ENCODE data around the gene FARP2. TPM values are rescaled to one million over a fixed set of nuclear protein-coding genes. Genes with fewer than 3 reads are reported as not detected.
"Not testable (repeated sequence)": the region's sequence is repeated elsewhere in the genome, so short reads cannot be mapped to it uniquely, and the experiment has no call there.

Gene FARP2
- total RNA-seq, 5 donors from 2014 or later (not counting 1 experiment from before 2014, with no cell fraction given) = 15.8 to 27.5 (median 18.5) TPM

DNA sequence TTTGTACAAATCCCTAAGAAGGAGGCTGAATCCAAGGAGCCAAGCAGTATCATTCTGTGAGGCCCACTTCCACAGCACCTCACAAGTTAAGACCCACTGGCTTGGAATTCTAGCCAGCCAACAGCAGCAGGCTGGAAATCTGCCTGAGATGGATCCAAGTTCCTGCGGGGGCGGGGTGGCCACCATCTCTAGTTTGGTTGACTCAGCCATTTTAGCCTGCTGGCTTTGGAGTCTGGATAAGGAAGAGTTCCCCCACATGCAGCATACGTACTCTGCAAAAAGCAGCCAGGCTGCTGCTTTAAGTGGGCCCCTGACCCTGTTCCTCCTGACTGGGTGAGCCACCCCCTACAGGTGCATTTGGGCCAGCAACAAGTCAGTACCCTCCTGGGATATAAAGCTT is 65.2 kb downstream of the FARP2 start:
- no peak overlapping the region for H3K27ac ChIP-seq (ENCODE audit: low read length)
- peaks cover 64% of the 10 kb centered on the region for H3K36me3 Mint-ChIP-seq
- no peaks in the 10 kb centered on the region for H3K27me3 Mint-ChIP-seq
- DNase-seq (no peak), ATAC-seq (replicated peaks in 1 of 4) (no peak)
- peaks cover 0 to 2% of the 10 kb centered on the region in 2 experiments for H3K27me3 ChIP-seq (replicated peaks in 1 of 2; ENCODE audit: control insufficient read depth in 2 of 2, extremely low read depth in 1 of 2, insufficient read depth in 2 of 2, low read length in 1 of 2)
- 100% methylated on average over 1 of the region's 3 CpGs for WGBS (ENCODE audit: insufficient coverage)
- no peaks in the 10 kb centered on the region for H3K9me3 ChIP-seq
- no peak overlapping the region for H3K4me3 ChIP-seq (ENCODE audit: control insufficient read depth in 1 of 2, extremely low read depth in 1 of 2, low read length in 1 of 2)
- H3K27ac Mint-ChIP-seq = no peak overlapping the region
- peaks cover 0 to 4% of the 10 kb centered on the region in 2 donors for H3K36me3 ChIP-seq (ENCODE audit: control insufficient read depth in 2 of 2, extremely low read depth in 1 of 2, insufficient read depth in 1 of 2, low read length in 1 of 2)
- ChIA-PET POLR2A (no interaction called here), CTCF (no interaction called here)
- H3K9me3 Mint-ChIP-seq = peaks cover 17 to 26% (median 19%) of the 10 kb centered on the region in 3 donors
- H3K4me1 Mint-ChIP-seq = peaks cover 0 to 6% (median 0%) of the 10 kb centered on the region in 3 donors
- no peak overlapping the region for H3K4me3 Mint-ChIP-seq
- no peaks in the 10 kb centered on the region for H3K4me1 ChIP-seq (ENCODE audit: control insufficient read depth in 1 of 2, extremely low read depth in 1 of 2, insufficient read depth in 2 of 2, low read length in 2 of 2)

DNA sequence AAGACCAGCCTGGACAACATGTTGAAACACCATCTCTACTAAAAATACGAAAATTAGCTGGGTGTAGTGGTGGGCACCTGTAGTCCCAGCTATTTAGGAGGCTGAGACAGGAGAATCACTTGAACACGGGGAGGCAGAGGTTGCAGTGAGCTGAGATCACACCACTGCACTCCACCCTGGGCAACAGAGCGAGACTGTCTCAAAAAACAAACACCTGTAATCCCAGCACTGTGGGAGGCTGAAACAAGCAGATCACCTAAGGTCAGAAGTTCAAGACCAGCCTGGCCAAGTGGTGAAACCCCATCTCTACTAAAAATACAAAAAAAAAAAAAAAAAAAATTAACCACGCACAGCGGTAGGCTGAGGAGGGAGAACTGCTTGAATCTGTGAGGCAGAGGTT is 65.9 kb downstream of the FARP2 start:
- Mint-ChIP-seq H3K9me3 (peaks cover 17 to 26% (median 19%) of the 10 kb centered on the region in 3 donors), H3K36me3 (peaks cover 62% of the 10 kb centered on the region)
- no CpG with 5 or more reads among the region's 5 CpGs for WGBS (ENCODE audit: insufficient coverage)
- H3K36me3 ChIP-seq (ENCODE audit: control insufficient read depth in 2 of 2, extremely low read depth in 1 of 2, insufficient read depth in 1 of 2, low read length in 1 of 2); H3K27me3 ChIP-seq (replicated peaks in 1 of 2; ENCODE audit: control insufficient read depth in 2 of 2, extremely low read depth in 1 of 2, insufficient read depth in 2 of 2, low read length in 1 of 2); H3K9me3 ChIP-seq; ATAC-seq (replicated peaks in 1 of 4); CTCF ChIA-PET; H3K27ac ChIP-seq (ENCODE audit: low read length); H3K4me3 Mint-ChIP-seq; H3K4me1 Mint-ChIP-seq; DNase-seq; H3K27ac Mint-ChIP-seq; H3K27me3 Mint-ChIP-seq; H3K4me1 ChIP-seq (ENCODE audit: control insufficient read depth in 1 of 2, extremely low read depth in 1 of 2, insufficient read depth in 2 of 2, low read length in 2 of 2); H3K4me3 ChIP-seq (ENCODE audit: control insufficient read depth in 1 of 2, extremely low read depth in 1 of 2, low read length in 1 of 2): not testable (repeated sequence)
- POLR2A ChIA-PET = interaction anchor here in 1 of 2 donors (0.6 kb wide), 1 partner anchor 242 kb away, joined by 7 read pairs; no protein-coding TSS in a partner anchor

DNA sequence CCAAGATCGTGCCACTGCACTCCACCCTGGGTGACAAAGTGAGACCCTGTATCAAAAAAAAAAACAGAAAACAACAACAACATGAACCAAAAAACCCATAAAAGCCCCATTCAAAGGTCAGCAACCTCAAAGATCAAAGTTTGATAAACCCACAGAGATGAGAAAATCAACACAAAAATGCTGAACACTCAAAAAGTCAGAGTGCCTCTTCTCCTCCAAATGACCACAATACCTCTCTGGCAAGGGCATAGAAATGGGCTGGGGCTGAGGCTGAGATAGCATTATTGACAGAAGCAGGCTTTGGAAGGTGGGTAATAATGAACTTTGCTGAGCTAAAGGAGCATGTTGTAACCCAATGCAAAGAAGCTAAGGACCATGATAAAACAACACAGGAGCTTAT is 66.3 kb downstream of the FARP2 start:
- H3K27me3 Mint-ChIP-seq = no peaks in the 10 kb centered on the region
- H3K36me3 ChIP-seq (ENCODE audit: control insufficient read depth in 2 of 2, extremely low read depth in 1 of 2, insufficient read depth in 1 of 2, low read length in 1 of 2) = peaks cover 0 to 4% of the 10 kb centered on the region in 2 donors
- no peak for DNase-seq
- CTCF ChIA-PET = no interaction called here
- no CpG with 5 or more reads among the region's 1 CpG for WGBS (ENCODE audit: insufficient coverage)
- no peak overlapping the region for H3K4me3 Mint-ChIP-seq
- H3K27ac Mint-ChIP-seq = no peak overlapping the region
- H3K27ac ChIP-seq (ENCODE audit: low read length) = no peak overlapping the region
- H3K9me3 Mint-ChIP-seq = peaks cover 17 to 26% (median 19%) of the 10 kb centered on the region in 3 donors
- H3K36me3 Mint-ChIP-seq = peaks cover 62% of the 10 kb centered on the region
- ATAC-seq (replicated peaks in 1 of 4) = no peak
- peaks cover 0 to 7% (median 0%) of the 10 kb centered on the region in 3 donors for H3K4me1 Mint-ChIP-seq
- no peak overlapping the region for H3K4me3 ChIP-seq (ENCODE audit: control insufficient read depth in 1 of 2, extremely low read depth in 1 of 2, low read length in 1 of 2)
- no peaks in the 10 kb centered on the region for H3K4me1 ChIP-seq (ENCODE audit: control insufficient read depth in 1 of 2, extremely low read depth in 1 of 2, insufficient read depth in 2 of 2, low read length in 2 of 2)
- peaks cover 0 to 2% of the 10 kb centered on the region in 2 experiments for H3K27me3 ChIP-seq (replicated peaks in 1 of 2; ENCODE audit: control insufficient read depth in 2 of 2, extremely low read depth in 1 of 2, insufficient read depth in 2 of 2, low read length in 1 of 2)
- no peaks in the 10 kb centered on the region for H3K9me3 ChIP-seq
- POLR2A ChIA-PET = interaction anchor here in 1 of 2 donors (0.6 kb wide), 1 partner anchor 242 kb away, joined by 7 read pairs; no protein-coding TSS in a partner anchor

DNA sequence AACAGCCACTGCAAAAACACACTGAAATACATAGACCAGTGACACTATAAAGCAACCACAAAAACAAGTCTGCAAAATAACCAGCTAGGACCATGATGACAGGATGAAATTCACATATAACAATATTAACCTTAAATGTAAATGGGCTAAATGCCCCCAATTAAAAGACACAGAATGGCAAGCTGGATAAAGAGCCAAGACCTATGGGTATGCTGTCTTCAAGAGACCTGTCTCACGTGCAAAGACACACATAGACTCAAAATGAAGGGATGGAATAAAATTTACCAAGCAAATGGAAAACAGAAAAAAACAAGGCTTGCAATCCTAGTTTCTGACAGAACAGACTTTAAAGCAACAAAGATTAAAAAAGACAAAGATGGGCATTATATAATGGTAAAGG is 67.4 kb downstream of the FARP2 start:
- H3K4me1 ChIP-seq (ENCODE audit: control insufficient read depth in 1 of 2, extremely low read depth in 1 of 2, insufficient read depth in 2 of 2, low read length in 2 of 2); CTCF ChIA-PET; H3K4me1 Mint-ChIP-seq; H3K27me3 Mint-ChIP-seq; H3K27ac Mint-ChIP-seq; POLR2A ChIA-PET; H3K27me3 ChIP-seq (replicated peaks in 1 of 2; ENCODE audit: control insufficient read depth in 2 of 2, extremely low read depth in 1 of 2, insufficient read depth in 2 of 2, low read length in 1 of 2); ATAC-seq (replicated peaks in 1 of 4); H3K4me3 Mint-ChIP-seq; H3K4me3 ChIP-seq (ENCODE audit: control insufficient read depth in 1 of 2, extremely low read depth in 1 of 2, low read length in 1 of 2); DNase-seq; H3K27ac ChIP-seq (ENCODE audit: low read length); H3K9me3 ChIP-seq; H3K36me3 ChIP-seq (ENCODE audit: control insufficient read depth in 2 of 2, extremely low read depth in 1 of 2, insufficient read depth in 1 of 2, low read length in 1 of 2): not testable (repeated sequence)
- no CpG with 5 or more reads among the region's 1 CpG for WGBS (ENCODE audit: insufficient coverage)
- H3K36me3 Mint-ChIP-seq = peaks cover 51% of the 10 kb centered on the region
- peaks cover 17 to 26% (median 19%) of the 10 kb centered on the region in 3 donors for H3K9me3 Mint-ChIP-seq

DNA sequence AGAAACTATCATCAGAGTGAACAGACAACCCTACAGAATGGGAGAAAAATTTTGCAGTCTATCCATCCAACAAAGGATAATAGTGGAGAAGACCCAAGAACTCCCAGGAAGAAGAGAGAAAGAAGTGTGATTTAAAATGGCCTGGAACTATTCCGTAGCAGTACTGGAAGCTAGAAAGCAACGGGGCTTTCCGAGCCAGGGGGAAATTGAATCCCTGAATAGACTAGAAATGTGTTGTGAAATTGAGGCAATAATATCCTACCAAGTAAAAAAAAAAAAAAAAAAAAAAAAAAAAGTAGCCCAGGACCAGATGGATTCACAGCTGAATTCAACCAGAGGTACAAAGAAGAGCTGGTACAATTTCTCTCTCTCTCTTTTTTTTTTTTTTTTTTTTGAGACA is 69.3 kb downstream of the FARP2 start:
- Mint-ChIP-seq H3K27me3 (no peaks in the 10 kb centered on the region), H3K36me3 (peaks cover 47% of the 10 kb centered on the region), H3K4me1 (peaks cover 0 to 7% (median 0%) of the 10 kb centered on the region in 3 donors), H3K27ac (no peak overlapping the region), H3K4me3 (no peak overlapping the region), H3K9me3 (peaks cover 17 to 26% (median 19%) of the 10 kb centered on the region in 3 donors)
- no peak overlapping the region for H3K27ac ChIP-seq (ENCODE audit: low read length)
- H3K4me1 ChIP-seq (ENCODE audit: control insufficient read depth in 1 of 2, extremely low read depth in 1 of 2, insufficient read depth in 2 of 2, low read length in 2 of 2) = no peaks in the 10 kb centered on the region
- no peaks in the 10 kb centered on the region for H3K9me3 ChIP-seq
- ATAC-seq (replicated peaks in 1 of 4) (no peak), DNase-seq (no peak)
- H3K36me3 ChIP-seq (ENCODE audit: control insufficient read depth in 2 of 2, extremely low read depth in 1 of 2, insufficient read depth in 1 of 2, low read length in 1 of 2) = peaks cover 0 to under 1% of the 10 kb centered on the region in 2 donors
- H3K4me3 ChIP-seq (ENCODE audit: control insufficient read depth in 1 of 2, extremely low read depth in 1 of 2, low read length in 1 of 2) = no peak overlapping the region
- CTCF ChIA-PET = interaction anchor here in 1 of 2 donors (0.7 kb wide), 1 partner anchor 54 kb away, joined by 9 read pairs; no protein-coding TSS in a partner anchor
- no CpG with 5 or more reads among the region's 3 CpGs for WGBS (ENCODE audit: insufficient coverage)
- peaks cover 0 to 2% of the 10 kb centered on the region in 2 experiments for H3K27me3 ChIP-seq (replicated peaks in 1 of 2; ENCODE audit: control insufficient read depth in 2 of 2, extremely low read depth in 1 of 2, insufficient read depth in 2 of 2, low read length in 1 of 2)
- POLR2A ChIA-PET = interaction anchor here in 1 of 2 donors (0.6 kb wide), 1 partner anchor 63 kb away, joined by 10 read pairs; no protein-coding TSS in a partner anchor

DNA sequence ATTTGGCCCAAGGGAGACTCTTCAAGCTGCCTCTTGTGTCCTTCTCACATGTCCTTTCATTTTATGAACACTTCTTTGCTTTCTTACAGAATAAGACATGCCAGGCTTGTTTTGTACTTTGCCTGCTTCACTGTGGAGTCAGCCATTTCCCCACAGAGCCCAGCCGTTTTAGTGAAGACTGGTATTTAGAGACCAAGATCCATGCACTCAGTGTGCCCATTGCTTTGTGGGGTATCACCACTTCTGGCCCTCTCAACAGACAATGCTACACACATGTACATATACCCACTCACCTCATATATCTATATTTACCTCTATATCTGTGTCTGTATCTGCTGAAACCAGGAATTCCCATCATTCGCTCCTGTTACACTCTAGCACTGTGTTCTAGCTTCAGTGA is 74.1 kb downstream of the FARP2 start:
- ChIA-PET POLR2A (no interaction called here), CTCF (no interaction called here)
- peaks cover 2 to 13% of the 10 kb centered on the region in 2 donors for H3K36me3 ChIP-seq (ENCODE audit: control insufficient read depth in 2 of 2, extremely low read depth in 1 of 2, insufficient read depth in 1 of 2, low read length in 1 of 2)
- Mint-ChIP-seq H3K9me3 (no peaks in the 10 kb centered on the region), H3K36me3 (peaks cover 34% of the 10 kb centered on the region), H3K27ac (no peak overlapping the region), H3K27me3 (no peaks in the 10 kb centered on the region), H3K4me3 (no peak overlapping the region), H3K4me1 (peaks cover 0 to 7% (median 0%) of the 10 kb centered on the region in 3 donors)
- ATAC-seq (replicated peaks in 1 of 4) = no peak
- H3K27ac ChIP-seq (ENCODE audit: low read length) = no peak overlapping the region
- no peaks in the 10 kb centered on the region for H3K27me3 ChIP-seq (replicated peaks in 1 of 2; ENCODE audit: control insufficient read depth in 2 of 2, extremely low read depth in 1 of 2, insufficient read depth in 2 of 2, low read length in 1 of 2)
- H3K4me1 ChIP-seq (ENCODE audit: control insufficient read depth in 1 of 2, extremely low read depth in 1 of 2, insufficient read depth in 2 of 2, low read length in 2 of 2) = no peaks in the 10 kb centered on the region
- H3K4me3 ChIP-seq (ENCODE audit: control insufficient read depth in 1 of 2, extremely low read depth in 1 of 2, low read length in 1 of 2) = no peak overlapping the region
- no peaks in the 10 kb centered on the region for H3K9me3 ChIP-seq
- DNase-seq = no peak
- 100% methylated on average over 2 of the region's 2 CpGs for WGBS (ENCODE audit: insufficient coverage)

All from T-cell (primary cell).